ENCODE measurements around the gene UACA.

DNA sequence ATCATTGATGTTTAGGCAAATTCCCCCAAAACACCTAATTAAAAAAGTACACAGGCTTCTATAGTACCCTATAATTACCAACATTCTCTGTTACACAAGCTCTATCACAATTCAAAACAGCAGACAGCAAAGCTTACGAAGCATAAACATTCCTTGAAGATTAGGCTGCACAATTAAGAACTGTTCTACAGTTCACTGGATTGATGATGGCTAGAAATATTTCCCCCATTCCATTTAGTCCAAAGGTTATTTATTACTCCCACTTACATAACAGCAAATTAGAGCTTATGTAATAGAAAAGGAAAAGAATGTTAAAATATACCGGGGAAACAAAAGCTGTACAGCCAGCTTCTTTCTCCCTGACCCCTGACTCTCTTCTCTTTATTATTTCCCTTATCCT lies 49.3 kb downstream of the UACA start:
- TF ChIP-seq, protein P1, sequence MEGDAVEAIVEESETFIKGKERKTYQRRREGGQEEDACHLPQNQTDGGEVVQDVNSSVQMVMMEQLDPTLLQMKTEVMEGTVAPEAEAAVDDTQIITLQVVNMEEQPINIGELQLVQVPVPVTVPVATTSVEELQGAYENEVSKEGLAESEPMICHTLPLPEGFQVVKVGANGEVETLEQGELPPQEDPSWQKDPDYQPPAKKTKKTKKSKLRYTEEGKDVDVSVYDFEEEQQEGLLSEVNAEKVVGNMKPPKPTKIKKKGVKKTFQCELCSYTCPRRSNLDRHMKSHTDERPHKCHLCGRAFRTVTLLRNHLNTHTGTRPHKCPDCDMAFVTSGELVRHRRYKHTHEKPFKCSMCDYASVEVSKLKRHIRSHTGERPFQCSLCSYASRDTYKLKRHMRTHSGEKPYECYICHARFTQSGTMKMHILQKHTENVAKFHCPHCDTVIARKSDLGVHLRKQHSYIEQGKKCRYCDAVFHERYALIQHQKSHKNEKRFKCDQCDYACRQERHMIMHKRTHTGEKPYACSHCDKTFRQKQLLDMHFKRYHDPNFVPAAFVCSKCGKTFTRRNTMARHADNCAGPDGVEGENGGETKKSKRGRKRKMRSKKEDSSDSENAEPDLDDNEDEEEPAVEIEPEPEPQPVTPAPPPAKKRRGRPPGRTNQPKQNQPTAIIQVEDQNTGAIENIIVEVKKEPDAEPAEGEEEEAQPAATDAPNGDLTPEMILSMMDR (IDR thresholded peaks at IDR 0.05) = no peak
- TF ChIP-seq POLR2AphosphoS5 (IDR thresholded peaks at IDR 0.05) (no peak), POLR2A (IDR thresholded peaks at IDR 0.05) (no peak)
